ENCODE results near the gene IFIT1.

The IFIT1 gene

DNA sequence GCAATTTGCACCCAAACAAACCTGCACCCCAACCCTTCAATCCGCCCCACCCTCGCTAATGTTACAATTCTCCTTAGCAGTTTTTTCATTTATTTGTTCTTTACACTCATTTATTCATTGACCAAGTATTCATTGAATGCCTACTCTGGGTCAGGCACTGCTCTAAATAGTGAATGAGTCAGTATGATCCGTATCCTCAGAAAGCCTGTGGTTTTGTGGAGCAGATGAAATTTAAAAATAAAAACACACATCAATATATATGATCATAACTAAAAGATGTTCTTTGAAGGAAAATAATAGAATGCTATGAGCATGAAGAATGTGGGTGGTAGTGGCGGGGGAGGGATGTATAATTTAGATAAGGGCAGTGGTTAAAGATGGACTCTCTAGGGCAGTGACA, 35.2 kb downstream of the IFIT1 start:
- Histone ChIP-seq H3K4me2 (ENCODE audit: low read length) (no peak overlapping the region), H3K79me2 (ENCODE audit: insufficient read depth, low read length) (no peaks in the 10 kb centered on the region), H4K20me1 (ENCODE audit: insufficient read depth, low read length) (no peaks in the 10 kb centered on the region), H3K27me3 (ENCODE audit: insufficient read depth, low read length) (no peaks in the 10 kb centered on the region), H3K4me1 (ENCODE audit: insufficient read depth, low read length, severe bottlenecking) (no peaks in the 10 kb centered on the region), H2AFZ (ENCODE audit: low read length) (no peak overlapping the region), H3K27ac (ENCODE audit: low read depth, low read length, poor library complexity, severe bottlenecking) (no peak overlapping the region), H3F3A (ENCODE audit: insufficient read depth, low read length) (no peaks in the 10 kb centered on the region), H3K36me3 (ENCODE audit: insufficient read depth, low read length) (no peaks in the 10 kb centered on the region), H3K9me3 (ENCODE audit: low read length) (no peaks in the 10 kb centered on the region), H3K4me3 (ENCODE audit: low read depth, low read length, poor library complexity, severe bottlenecking) (no peak overlapping the region), H3K9me2 (ENCODE audit: low read depth, low read length) (no peaks in the 10 kb centered on the region), H3K9ac (ENCODE audit: low read length) (no peak overlapping the region)
- no peak for TF ChIP-seq EZH2 (IDR thresholded peaks at IDR 0.05; ENCODE audit: borderline replicate concordance, low read length)
- TF ChIP-seq, protein P1, sequence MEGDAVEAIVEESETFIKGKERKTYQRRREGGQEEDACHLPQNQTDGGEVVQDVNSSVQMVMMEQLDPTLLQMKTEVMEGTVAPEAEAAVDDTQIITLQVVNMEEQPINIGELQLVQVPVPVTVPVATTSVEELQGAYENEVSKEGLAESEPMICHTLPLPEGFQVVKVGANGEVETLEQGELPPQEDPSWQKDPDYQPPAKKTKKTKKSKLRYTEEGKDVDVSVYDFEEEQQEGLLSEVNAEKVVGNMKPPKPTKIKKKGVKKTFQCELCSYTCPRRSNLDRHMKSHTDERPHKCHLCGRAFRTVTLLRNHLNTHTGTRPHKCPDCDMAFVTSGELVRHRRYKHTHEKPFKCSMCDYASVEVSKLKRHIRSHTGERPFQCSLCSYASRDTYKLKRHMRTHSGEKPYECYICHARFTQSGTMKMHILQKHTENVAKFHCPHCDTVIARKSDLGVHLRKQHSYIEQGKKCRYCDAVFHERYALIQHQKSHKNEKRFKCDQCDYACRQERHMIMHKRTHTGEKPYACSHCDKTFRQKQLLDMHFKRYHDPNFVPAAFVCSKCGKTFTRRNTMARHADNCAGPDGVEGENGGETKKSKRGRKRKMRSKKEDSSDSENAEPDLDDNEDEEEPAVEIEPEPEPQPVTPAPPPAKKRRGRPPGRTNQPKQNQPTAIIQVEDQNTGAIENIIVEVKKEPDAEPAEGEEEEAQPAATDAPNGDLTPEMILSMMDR (IDR thresholded peaks at IDR 0.05; ENCODE audit: low read length) = no peak

DNA sequence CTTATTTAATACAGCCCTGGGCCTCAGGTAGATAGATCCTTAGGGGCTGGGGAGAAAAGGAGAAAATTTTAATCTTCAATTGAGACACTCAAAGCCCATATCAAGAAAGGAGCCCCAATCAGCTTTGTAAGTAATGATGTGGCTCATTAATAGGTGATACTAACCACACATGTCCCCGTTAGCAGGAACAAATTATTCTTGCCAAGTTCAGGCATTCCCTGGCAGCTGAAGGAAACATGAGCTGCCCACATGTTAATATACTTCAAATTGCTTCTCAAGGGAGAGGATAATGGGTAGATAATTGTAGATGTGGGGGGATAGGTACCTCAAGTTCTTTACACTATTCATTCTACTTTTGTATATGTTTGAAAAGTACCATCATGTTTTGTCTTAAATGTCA, 36.5 kb downstream of the IFIT1 start:
- Histone ChIP-seq H3K27ac (ENCODE audit: low read depth, low read length, poor library complexity, severe bottlenecking) (no peak overlapping the region), H3K36me3 (ENCODE audit: insufficient read depth, low read length) (no peaks in the 10 kb centered on the region)

DNA sequence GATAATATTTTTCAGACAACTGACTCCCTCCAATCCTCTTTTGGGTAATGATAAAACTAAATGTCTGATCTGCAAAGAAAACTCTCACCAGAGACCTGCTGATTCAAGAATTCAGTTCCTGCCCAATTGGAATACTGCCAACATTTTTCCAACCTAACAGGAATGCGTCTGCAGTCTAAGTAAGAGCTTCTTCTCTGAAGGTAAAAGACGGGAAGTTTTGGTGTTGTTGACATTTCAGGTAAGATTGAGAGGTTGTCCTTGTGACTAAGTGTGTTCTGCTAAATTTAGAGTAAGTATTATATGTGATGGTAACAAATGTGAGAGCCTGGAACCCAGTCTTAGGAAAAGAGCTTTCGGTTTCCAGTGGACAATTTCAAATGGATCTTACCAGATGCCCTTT, 39.6 kb downstream of the IFIT1 start:
- H3K79me2 ChIP-seq (ENCODE audit: insufficient read depth, low read length) = no peaks in the 10 kb centered on the region
- H3K4me3 ChIP-seq (ENCODE audit: low read depth, low read length, poor library complexity, severe bottlenecking) = no peak overlapping the region
- H3K4me2 ChIP-seq (ENCODE audit: low read length) = no peak overlapping the region
- no peaks in the 10 kb centered on the region for H3K36me3 ChIP-seq (ENCODE audit: insufficient read depth, low read length)
- no peaks in the 10 kb centered on the region for H3K9me3 ChIP-seq (ENCODE audit: low read length)
- no peak overlapping the region for H2AFZ ChIP-seq (ENCODE audit: low read length)
- H3K27ac ChIP-seq (ENCODE audit: low read depth, low read length, poor library complexity, severe bottlenecking) = no peak overlapping the region
- no peaks in the 10 kb centered on the region for H4K20me1 ChIP-seq (ENCODE audit: insufficient read depth, low read length)
- TF ChIP-seq EZH2 (IDR thresholded peaks at IDR 0.05; ENCODE audit: borderline replicate concordance, low read length) = no peak
- TF ChIP-seq, protein P1 (IDR thresholded peaks at IDR 0.05; ENCODE audit: low read length) = no peak
- H3K9ac ChIP-seq (ENCODE audit: low read length) = no peak overlapping the region
- no peaks in the 10 kb centered on the region for H3K27me3 ChIP-seq (ENCODE audit: insufficient read depth, low read length)
- H3K9me2 ChIP-seq (ENCODE audit: low read depth, low read length) = no peaks in the 10 kb centered on the region
- H3K4me1 ChIP-seq (ENCODE audit: insufficient read depth, low read length, severe bottlenecking) = no peaks in the 10 kb centered on the region
- no peaks in the 10 kb centered on the region for H3F3A ChIP-seq (ENCODE audit: insufficient read depth, low read length)

More for the DNA sequence above, 36.5 kb downstream of the IFIT1 start:
- Histone ChIP-seq H3K9ac (ENCODE audit: low read length) (no peak overlapping the region), H3K4me2 (ENCODE audit: low read length) (no peak overlapping the region), H2AFZ (ENCODE audit: low read length) (no peak overlapping the region), H3K9me3 (ENCODE audit: low read length) (no peaks in the 10 kb centered on the region), H3K4me1 (ENCODE audit: insufficient read depth, low read length, severe bottlenecking) (no peaks in the 10 kb centered on the region), H3K9me2 (ENCODE audit: low read depth, low read length) (no peaks in the 10 kb centered on the region), H3F3A (ENCODE audit: insufficient read depth, low read length) (no peaks in the 10 kb centered on the region), H4K20me1 (ENCODE audit: insufficient read depth, low read length) (no peaks in the 10 kb centered on the region), H3K4me3 (ENCODE audit: low read depth, low read length, poor library complexity, severe bottlenecking) (no peak overlapping the region), H3K27me3 (ENCODE audit: insufficient read depth, low read length) (no peaks in the 10 kb centered on the region), H3K79me2 (ENCODE audit: insufficient read depth, low read length) (no peaks in the 10 kb centered on the region)
- TF ChIP-seq, protein P1 (IDR thresholded peaks at IDR 0.05; ENCODE audit: low read length) = no peak
- TF ChIP-seq EZH2 (IDR thresholded peaks at IDR 0.05; ENCODE audit: borderline replicate concordance, low read length) = no peak
